Measurements from ENCODE around the gene DPPA3. TPM values are rescaled to one million over a fixed set of nuclear protein-coding genes. Genes with fewer than 3 reads are reported as not detected.

The DPPA3 gene
- total and polyA plus RNA-seq, 2 experiments from 2014 or later = 4.6 to 5.4 TPM

- TF ChIP-seq ZNF462 (CRISPR knock-in tag; IDR thresholded peaks at IDR 0.05) = no peak
- TF ChIP-seq JUNB (IDR thresholded peaks at IDR 0.05; ENCODE audit: unreplicated experiment) = no peak
Observed at GRCh38 chr12:7667125-7667524, 44.1 kb upstream of the DPPA3 start (continued).

- peaks cover 1% of the 10 kb centered on the region for H3K27me3 Mint-ChIP-seq (ENCODE audit: insufficient read depth, low read depth, poor library complexity)
- H3K9me3 Mint-ChIP-seq = no peaks in the 10 kb centered on the region
- Histone ChIP-seq H3K4me3 (no peak overlapping the region), H4K20me1 (replicated peaks; ENCODE audit: insufficient read depth) (no peaks in the 10 kb centered on the region), H3K79me2 (replicated peaks; ENCODE audit: insufficient read depth) (no peaks in the 10 kb centered on the region), H3K9me2 (ENCODE audit: insufficient read depth) (no peaks in the 10 kb centered on the region), H2AFZ (no peak overlapping the region), H3K27me3 (ENCODE audit: insufficient read depth) (no peaks in the 10 kb centered on the region), H3K36me3 (ENCODE audit: insufficient read depth) (no peaks in the 10 kb centered on the region), H3K4me1 (ENCODE audit: insufficient read depth) (no peaks in the 10 kb centered on the region), H3K4me2 (no peak overlapping the region), H3F3A (replicated peaks; ENCODE audit: low read depth) (no peaks in the 10 kb centered on the region), H3K27ac (ENCODE audit: low read depth) (no peak overlapping the region)
- H3K36me3 Mint-ChIP-seq (ENCODE audit: low read depth) = no peaks in the 10 kb centered on the region
- ATAC-seq (no peak), DNase-seq (ENCODE audit: low spot score) (no peak)
- H3K27ac Mint-ChIP-seq = no peak overlapping the region
- H3K4me3 Mint-ChIP-seq = no peak overlapping the region
- H3K4me1 Mint-ChIP-seq = peaks cover 4% of the 10 kb centered on the region
- TF ChIP-seq NANOG (IDR thresholded peaks at IDR 0.05; ENCODE audit: borderline replicate concordance) = no peak
- TF ChIP-seq REST (IDR thresholded peaks at IDR 0.05; ENCODE audit: unreplicated experiment) = no peak
- no peak for TF ChIP-seq ZNF331 (CRISPR knock-in tag; IDR thresholded peaks at IDR 0.05; ENCODE audit: low read depth)
- TF ChIP-seq EZH2 (IDR thresholded peaks at IDR 0.05; ENCODE audit: low read depth, unreplicated experiment) = no peak
- TF ChIP-seq CTCF (conservative IDR thresholded peaks at IDR 0.05; ENCODE audit: low read depth in 2 of 2) = no peak
Observed at GRCh38 chr12:7668171-7668570, 43.1 kb upstream of the DPPA3 start.

Measured in GM23338 (cell line).